NCI-H82 treated with DMSO at 0.1 percent for 48 hours (cell line): Measurements from ENCODE around the gene OR4D5.

Experiments
- DNase-seq: peaks from one replicate; lab custom pipeline; 2025; ENCODE audit not compliant: unreplicated experiment; lab: John Stamatoyannopoulos, UW

OR4D5 gene

DNA sequence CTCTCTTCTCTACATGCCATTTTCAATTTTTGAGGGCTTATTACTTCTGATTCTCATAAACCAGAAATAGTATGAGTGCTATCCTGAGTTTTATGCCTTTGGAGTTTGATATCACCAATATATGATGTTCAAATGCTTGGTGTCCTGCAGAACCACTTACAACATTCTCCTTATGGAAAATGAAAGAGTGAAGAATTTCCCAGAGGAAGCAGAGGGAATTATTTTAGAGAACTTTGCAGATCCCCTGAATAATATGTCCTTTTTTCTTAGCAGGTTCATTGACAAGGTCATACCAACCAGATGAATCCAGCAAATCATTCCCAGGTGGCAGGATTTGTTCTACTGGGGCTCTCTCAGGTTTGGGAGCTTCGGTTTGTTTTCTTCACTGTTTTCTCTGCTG, at the start of gene OR4D5:
TSS of gene OR4D5 (plus strand) at position 301 of the 400 bp plus-strand sequence. CDS start at position 301, 0 bp downstream.
- no peak for DNase-seq

GRCh38 chr11:123892031-123892430, 47.4 kb upstream of the OR4D5 start:
- no peak for DNase-seq

DNA sequence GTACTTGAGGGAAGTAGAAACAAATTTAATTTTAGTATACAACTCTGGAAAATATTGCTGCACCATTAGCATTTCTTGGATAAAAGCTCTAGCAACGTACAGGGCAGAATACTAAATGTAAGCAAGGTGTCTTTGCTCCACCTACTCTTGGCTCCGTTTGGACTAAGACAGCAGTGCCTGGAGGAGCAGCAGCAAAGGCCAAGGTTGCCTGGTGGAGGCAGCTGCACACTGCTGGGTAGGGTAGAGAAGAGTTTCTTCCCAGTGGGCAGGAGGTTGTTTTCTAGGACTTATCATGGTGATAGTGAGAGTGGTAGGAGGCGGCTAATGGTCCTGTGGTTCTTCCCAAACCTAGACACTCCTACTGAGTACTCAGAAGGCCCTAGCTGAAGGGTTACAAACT, 39.6 kb upstream of the OR4D5 start:
- DNase-seq: no peak

GRCh38 chr11:123901867-123902266, 37.5 kb upstream of the OR4D5 start, which contains the start of gene OR8D4:
Gene OR8D4, plus strand, starts transcription at chr11:123902167. Its CDS starts 4,265 bp downstream, at chr11:123906432.
- no peak for DNase-seq

DNA sequence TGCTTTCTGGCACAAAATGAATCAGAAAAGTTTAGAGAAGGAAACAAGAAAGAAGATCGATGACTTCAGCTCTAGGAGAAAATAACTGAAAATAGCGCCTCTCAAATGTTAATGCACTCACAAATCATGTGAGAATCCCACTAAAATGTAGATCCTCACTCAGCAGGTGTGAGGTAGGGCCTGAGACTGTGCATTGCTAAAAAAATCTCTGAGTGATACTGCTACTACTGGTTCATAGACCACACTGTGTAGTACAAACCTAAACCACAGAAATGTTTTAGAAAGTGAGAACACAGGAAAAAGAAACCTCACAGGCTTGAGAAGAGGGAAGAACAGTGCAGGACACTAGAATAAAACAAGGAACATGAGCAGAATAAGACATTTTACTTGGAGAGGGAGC, 35.5 kb upstream of the OR4D5 start:
- DNase-seq: no peak

DNA sequence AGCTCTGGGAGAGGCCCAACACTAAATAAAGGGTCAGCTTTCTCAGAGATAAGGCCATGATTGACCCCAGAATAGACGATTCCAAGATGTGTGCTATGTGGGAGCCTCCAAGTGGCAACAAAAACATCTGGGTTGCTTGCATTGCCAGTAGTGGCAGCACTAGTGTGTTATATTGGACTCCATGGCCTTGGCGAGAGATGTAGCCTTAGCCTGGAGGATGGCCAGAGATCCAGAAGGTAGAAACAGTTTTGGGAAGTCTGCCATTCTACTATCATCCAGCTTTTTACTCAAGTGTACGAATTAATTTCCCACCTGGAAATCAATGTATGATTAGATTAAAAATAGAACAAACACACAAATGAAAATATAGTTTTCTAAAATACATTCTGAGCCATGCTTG, 34.5 kb upstream of the OR4D5 start:
- no peak for DNase-seq

- DNase-seq: no peak
These were observed 33.6 kb upstream of the OR4D5 start for GRCh38 chr11:123905826-123906225.

- no peak for DNase-seq
These were observed 18.5 kb upstream of the OR4D5 start for GRCh38 chr11:123920943-123921342.

GRCh38 chr11:123924027-123924426, 15.4 kb upstream of the OR4D5 start:
- DNase-seq: no peak

- no peak for DNase-seq
These were observed 3.0 kb downstream of the OR4D5 start for GRCh38 chr11:123942413-123942812.

DNA sequence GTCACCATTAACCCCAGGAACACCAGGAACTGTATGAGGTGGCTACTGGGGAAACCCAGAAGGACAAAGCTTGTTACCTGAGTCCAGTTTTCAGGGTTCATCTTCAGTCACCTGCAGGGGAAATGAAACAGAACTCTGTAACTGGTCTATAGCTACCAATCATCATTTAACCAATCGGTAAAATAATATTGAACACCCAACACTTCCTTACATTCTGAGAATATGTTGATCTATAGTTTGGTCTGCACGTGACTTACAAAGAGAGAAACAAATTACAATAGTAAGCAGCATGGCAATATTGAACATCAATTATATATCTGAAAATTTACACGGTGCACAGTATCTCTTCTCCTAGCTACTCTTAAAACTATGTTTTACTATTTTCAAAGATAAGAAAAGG, 4.3 kb downstream of the OR4D5 start, which contains the start of gene OR6T1:
TSS of gene OR6T1 (minus strand) at position 101 of the 400 bp plus-strand sequence. CDS start at position 101, 0 bp downstream.
- DNase-seq: no peak

DNA sequence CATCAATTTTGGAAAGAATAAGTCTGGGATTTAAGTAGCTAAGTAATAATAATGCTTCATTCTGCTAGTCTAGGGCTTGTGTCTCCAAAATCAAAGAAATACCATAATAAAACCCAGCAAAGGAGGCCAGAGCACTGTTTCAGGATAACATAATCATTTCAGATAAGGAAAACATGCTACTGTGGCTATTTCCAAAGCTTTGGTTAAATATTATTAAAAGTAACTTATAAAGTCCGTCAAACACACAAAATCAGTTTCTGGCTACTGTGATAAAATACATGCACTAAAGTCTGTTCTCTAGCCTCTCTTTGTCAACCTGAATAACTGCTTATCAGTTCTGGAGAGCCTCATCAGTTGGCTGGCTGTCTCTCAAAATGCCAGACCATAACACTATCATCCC, 5.7 kb downstream of the OR4D5 start:
- DNase-seq: no peak

DNA sequence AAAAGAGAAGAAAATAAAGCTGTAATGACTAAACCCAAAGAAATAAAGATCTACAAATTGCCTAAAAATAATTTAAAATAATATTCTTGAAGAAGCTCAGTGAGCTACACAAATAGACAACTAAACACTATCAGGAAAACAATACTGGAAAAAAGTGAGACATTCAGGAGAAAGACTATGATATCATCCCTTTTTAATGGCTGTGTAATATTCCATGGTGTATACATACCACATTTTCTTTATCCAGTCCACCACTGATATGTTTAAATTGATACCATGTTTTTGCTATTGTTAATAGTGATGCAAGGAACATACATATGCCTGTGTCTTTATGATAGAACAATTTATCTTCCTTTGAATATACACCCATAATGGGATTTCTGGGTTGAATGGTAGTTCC, 17.3 kb downstream of the OR4D5 start:
- no peak for DNase-seq

DNA sequence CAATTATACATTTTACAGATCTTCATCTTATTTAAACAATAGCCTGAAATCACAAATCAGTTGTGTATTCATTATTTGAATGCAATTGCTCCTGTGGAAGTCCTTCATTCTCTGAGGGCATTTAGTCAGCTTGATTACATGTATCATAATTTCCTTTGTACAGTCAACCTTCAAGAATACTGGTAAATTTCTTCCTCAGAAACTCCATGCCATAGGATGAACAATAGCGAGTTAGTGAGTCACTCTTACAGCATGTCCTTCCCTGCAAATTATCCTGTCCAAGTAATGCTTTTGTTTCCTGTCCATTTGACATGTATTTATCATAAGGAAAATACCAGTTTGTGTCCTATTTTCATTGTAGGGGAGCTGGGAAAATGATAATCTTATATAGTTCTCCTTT, 34.4 kb downstream of the OR4D5 start:
- no peak for DNase-seq

DNA sequence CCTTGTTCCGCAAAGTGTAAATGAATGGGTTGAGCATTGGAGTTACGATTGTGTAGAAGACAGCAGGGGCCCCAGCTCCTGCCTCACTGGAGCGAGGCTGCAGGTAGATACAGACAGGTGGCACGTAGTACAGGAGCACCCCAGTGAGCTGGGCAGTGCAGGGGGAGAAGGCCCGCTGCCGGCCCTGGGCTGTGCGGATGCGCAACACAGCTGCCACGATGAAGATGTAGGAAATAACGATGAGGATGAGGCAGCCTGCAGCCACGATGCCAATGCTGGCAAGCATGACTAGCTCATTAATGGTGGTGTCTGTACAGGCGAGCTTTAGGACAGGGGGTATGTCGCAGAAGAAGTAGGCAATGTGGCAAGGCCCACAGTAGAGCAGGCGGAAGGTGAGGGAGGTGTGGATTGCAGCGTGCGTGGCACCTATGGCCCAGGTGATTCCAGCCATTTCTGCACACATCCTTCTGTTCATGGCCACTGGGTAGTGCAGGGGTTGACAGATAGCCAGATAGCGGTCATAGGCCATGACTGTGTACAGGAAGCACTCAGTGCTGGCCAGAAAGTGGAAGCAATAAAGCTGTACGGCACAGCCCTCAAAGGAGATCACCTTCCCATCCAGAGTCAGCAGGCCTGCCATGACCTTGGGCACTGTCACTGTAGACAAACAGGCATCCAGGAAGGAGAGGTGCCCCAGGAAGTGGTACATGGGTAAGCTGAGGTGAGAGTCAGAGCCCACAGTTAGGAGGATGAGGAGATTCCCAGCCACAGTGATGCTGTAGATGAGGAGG, 37.5 kb downstream of the OR4D5 start:
- DNase-seq: no peak

GRCh38 chr11:123977731-123978347, 38.4 kb downstream of the OR4D5 start, which contains the start of gene OR10S1:
Gene OR10S1, minus strand, starts transcription at chr11:123977781. Its CDS starts 117 bp downstream, at chr11:123977664.
- DNase-seq: no peak

DNA sequence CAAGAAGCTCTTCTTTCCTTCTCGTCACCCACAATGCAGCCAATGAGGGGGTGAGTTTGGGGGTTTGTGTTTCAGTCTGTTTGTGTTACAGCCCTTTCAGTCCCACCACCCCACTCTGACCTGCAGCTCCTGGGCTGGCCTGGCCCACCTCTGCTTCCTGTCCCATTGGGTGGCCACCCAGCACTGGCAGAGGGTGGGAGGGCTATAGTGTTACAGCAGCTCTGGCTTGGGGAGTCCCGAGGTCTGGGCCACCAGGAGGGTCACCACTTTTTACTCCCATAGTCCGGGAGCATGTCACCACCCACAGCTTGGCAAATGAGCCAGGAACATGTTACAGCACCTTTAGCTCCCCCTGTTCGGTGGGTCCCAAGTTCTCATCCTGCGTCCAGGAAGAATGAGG, 39.9 kb downstream of the OR4D5 start:
- DNase-seq: no peak
